Erythroblast (primary cell): Measurements from ENCODE around the gene MRPL19.

Experiments
- GATA1 ChIP-seq: IDR thresholded peaks from 2 replicates; pipeline ENCODE4 v1.6.1; 2011; ENCODE audit warnings: low read depth, mild to moderate bottlenecking, control low read depth, low read length, moderate library complexity
- POLR2A ChIP-seq: IDR thresholded peaks from 2 replicates; pipeline ENCODE4 v1.6.1; 2011; ENCODE audit warnings: mild to moderate bottlenecking, low read length

DNA sequence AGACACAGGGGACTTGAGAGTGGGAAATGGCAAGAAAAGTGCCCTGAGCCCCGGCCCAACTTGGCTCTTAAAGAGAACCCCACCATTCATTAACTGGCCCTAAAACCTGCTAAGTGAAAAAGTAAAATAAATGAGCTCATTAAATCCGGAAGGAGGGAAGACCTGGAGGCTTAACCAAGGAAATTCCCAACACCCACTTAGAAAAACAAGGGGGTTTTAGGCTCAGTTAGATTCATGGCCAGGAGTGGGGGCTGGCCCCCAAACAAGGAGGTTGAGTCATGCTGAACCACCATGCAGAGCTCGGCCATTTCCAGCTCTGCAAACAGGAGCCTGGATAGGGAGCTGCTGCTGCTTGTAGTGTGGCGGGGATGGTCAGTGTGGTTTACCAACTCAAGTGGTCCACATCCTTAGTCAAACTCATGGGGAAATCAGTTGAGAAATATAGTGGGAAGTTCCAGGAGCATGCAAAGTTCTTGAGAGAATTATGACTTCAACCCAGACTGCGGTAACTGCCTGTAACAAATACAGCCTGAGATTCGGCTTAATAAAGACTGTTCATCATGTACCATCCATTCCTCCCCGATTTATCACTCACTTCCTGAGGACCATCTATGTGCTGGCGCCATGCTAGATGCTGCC lies 39.7 kb upstream of the MRPL19 start:
- TF ChIP-seq POLR2A (no peak), GATA1 (no peak)
